GM12872 (cell line): ENCODE results near the gene AJAP1.

ENCODE experiments used
- TF ChIP-seq, protein P1 (sequence below): IDR thresholded peaks from 3 replicates; pipeline ENCODE4 v1.5.1; 2011; ENCODE audit warnings: low read depth, mild to moderate bottlenecking, low read length, moderate library complexity; ENCODE audit not compliant: insufficient read depth

AJAP1 gene

DNA sequence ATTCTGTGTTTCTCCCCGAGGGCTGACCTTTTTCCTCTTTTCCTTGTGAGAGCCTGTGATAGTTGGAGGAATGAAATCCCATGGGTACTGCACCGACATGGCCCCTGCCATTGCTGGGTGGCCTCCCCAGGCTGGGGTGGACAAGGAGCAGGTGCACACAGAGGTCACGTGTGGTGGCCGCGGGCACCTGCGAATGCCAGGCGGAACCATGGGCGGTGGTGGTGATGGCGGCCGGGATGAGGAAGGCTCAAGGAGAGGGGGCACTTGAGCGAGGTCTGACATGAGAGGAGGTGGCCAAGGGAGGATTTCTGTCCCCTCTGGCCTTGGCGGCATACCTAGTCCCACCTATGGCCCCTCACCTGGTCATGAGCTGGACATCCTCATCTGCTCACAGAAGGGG, 69.6 kb downstream of the AJAP1 start:
- TF ChIP-seq, protein P1, sequence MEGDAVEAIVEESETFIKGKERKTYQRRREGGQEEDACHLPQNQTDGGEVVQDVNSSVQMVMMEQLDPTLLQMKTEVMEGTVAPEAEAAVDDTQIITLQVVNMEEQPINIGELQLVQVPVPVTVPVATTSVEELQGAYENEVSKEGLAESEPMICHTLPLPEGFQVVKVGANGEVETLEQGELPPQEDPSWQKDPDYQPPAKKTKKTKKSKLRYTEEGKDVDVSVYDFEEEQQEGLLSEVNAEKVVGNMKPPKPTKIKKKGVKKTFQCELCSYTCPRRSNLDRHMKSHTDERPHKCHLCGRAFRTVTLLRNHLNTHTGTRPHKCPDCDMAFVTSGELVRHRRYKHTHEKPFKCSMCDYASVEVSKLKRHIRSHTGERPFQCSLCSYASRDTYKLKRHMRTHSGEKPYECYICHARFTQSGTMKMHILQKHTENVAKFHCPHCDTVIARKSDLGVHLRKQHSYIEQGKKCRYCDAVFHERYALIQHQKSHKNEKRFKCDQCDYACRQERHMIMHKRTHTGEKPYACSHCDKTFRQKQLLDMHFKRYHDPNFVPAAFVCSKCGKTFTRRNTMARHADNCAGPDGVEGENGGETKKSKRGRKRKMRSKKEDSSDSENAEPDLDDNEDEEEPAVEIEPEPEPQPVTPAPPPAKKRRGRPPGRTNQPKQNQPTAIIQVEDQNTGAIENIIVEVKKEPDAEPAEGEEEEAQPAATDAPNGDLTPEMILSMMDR = no peak

DNA sequence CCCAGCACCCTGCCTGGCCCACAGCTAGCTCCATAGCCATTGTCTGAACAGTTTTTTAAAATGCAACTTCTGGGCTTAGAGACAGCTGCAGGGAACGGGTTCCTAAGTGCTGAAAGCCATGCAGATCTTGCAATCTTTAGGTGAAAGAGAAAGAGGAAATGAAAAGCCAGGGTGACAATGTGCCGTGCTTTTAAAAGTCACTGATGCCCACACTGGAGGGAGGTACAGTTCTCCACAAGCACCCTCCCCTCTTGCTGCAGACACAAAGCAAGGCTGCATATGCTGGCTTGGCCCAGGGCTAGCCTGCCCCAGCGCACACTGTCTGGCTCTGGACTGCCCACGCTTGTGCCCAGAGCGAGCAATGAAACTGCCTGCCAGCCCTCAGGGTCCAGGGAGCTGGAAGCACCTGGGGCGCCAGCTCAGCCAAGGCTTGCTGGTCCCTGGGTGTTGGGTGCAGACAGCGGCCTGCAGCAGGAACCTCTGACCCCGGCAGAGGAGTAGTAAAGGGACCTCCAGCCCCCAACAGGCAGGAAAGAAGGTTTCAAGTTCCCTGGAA, 70.4 kb downstream of the AJAP1 start:
- TF ChIP-seq, protein P1 = no peak

DNA sequence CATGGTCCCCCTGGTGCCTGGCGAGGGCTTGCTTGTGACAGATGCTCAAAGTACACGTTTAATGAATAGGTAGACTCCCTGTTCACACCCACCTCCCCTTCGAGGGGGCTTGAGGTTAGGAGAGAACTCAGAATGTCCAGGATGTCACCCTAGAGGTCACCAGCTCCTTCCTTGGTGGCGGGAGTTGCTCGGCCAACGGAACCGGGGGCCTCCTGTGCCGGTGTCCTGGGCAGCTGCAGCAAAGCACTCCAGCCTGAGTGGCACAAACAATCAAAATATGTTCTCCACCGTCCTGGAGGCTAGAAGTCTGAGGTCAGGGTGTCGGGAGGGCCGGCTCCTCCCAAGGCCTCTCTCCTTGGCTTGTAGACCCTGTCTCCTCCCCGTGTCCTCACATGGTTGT, 71.0 kb downstream of the AJAP1 start:
- TF ChIP-seq, protein P1 = no peak

DNA sequence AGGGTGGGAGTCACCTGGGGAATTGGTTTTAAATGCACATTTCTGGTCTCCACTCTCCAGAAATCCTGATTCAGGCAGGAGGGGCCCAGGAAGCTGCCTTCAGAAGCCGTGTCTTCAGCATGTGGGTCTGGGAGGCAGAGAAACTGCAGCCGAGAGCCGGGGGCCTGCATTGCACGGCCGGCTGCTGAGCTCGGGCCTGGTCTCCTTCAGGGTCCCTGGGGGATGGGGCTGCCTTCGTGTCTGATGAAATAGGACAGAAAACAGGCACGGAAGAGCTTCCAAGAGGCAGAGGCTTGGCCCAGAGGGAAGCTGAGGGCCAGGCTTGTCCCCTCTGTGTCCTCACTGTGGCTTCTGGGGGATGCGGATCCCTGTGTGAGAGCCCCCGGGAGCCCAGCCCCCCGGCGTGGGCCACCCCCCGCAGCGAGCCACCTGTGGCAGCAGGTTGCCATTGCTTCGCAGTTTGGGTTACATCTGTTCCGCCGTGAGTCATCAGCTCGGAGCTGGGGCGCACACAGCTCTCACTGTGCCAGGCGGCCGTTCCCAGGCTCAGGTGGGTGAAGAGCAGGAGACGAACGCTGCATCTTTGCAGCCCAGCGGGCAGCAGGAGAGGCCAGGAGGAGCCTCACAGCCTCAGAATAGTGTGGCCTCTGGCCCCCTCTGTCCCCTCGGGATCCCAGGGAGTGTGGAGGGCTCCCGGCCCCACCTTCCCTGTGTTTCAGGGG, 72.4 kb downstream of the AJAP1 start:
- TF ChIP-seq, protein P1 = no peak

DNA sequence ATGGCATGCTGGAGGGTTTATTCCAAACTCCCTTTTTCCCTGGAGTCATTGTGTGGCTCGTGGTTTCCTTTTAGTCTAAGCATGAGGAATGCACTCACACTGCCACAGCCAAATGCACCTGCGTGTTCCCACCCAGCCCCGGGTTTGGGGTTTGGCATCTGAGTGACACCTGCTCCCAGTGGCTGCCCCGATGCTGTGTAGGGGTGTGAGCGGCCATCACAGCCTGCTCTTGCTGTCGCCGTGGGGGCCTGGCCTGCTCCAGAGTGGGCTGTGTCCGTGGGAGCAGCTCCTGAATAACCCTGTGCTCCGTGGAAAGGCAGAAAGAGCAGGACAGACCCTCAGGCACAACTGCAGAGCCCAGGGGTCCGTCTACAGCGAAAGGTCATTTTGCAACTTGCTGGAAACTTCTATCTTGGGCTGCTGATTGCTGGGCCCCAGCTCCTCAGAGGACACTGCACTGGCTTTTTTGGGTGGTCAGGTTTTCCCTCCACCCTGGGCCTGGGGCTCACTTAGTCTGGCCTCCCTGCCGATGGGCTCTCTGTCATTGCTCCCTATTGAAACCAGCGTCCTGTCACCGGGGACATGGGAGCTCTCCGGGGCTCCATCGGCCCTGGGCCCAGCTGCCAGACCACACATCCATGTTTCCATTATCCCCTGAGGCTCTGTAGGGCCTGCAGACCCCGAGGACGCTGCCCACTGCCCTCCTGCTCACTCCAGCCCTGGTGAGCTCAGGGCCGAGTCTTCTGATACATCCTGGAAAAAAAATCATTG, 74.1 kb downstream of the AJAP1 start:
- TF ChIP-seq, protein P1 = no peak

DNA sequence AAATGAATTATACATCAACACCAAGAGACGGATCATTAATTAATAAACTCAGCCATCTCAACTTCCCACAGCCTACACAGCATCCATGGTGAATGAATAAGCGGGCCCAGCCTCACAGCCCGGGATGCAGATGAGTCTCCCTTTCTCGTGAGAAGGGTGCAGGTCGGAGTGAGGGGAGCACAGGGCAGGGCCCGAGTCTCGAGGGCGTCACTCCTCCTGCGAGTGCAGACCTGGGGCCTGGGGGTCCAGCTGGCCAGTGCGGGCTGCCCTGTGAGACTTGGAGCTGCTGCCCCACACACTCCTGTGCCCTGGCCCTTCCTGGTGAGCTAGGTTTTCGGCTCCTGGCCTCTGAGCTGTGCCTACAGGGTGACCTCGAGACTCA, 74.7 kb downstream of the AJAP1 start:
- TF ChIP-seq, protein P1 = no peak

DNA sequence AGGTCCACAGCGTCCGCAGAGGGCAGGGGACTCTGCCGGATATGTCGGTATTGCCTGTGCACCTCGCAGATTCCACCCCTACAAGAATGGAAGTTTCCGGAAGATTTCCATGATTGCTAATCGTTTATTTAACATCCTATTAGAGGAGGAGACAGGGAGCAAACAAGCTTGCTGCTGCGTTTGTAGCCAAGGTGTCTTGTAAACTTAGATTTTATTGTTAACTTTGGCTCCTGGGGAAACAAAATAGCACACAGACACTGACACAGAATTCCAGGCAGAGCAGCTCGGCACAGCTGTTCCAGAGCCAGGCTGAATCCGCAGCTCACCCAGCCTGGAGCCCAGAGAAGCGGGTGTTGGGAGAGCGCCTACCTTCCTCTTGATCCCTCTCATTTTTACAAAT, 75.7 kb downstream of the AJAP1 start:
- TF ChIP-seq, protein P1 = no peak
